Measurements from ENCODE around the gene CLDN18.

DNA sequence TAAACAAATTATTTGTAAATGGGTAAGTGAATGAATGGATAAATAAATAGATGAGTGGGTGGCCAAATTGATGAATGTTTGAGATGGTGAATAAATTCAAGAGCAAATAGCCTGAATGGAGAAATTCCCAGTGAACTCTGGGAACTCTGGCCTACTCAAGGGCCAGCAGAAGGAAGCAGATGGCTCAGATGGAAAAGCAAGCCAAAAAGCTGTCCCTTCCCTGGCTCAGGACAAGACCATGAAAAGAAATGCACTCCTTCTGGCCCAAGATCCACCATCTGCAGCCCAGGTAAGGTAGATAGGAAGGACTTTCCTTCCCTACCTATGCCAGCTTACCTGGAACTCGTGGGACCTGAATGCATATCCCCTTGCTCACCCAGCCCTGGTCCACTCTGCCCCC lies 37.6 kb upstream of the CLDN18 start:
- TF ChIP-seq, protein P1, sequence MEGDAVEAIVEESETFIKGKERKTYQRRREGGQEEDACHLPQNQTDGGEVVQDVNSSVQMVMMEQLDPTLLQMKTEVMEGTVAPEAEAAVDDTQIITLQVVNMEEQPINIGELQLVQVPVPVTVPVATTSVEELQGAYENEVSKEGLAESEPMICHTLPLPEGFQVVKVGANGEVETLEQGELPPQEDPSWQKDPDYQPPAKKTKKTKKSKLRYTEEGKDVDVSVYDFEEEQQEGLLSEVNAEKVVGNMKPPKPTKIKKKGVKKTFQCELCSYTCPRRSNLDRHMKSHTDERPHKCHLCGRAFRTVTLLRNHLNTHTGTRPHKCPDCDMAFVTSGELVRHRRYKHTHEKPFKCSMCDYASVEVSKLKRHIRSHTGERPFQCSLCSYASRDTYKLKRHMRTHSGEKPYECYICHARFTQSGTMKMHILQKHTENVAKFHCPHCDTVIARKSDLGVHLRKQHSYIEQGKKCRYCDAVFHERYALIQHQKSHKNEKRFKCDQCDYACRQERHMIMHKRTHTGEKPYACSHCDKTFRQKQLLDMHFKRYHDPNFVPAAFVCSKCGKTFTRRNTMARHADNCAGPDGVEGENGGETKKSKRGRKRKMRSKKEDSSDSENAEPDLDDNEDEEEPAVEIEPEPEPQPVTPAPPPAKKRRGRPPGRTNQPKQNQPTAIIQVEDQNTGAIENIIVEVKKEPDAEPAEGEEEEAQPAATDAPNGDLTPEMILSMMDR (conservative IDR thresholded peaks at IDR 0.05 in 1 of 2, IDR thresholded peaks at IDR 0.05 in 1 of 2; ENCODE audit: extremely low read depth in 1 of 2, insufficient read depth in 1 of 2, low read depth in 1 of 2, low read length in 2 of 2): no peak
- no peak for TF ChIP-seq EZH2 (IDR thresholded peaks at IDR 0.05; ENCODE audit: borderline replicate concordance, low read length)
